AG04449 (cell line): Measurements from ENCODE around the gene IRAK3.
"Not testable (repeated sequence)": the region's sequence is repeated elsewhere in the genome, so short reads cannot be mapped to it uniquely, and the experiment has no call there.

Experiments used
- CTCF ChIA-PET: fragments of 350-600 bp; formaldehyde crosslinking; extraction: SDS; loops from one replicate; lab custom pipeline; 2021; ENCODE audit warnings: antibody characterized with exemption; lab: Yijun Ruan, JAX
- POLR2A ChIA-PET: fragments of 400-600, 350-600 bp; formaldehyde crosslinking; extraction: SDS; loops from one replicate; lab custom pipeline; 2020; ENCODE audit warnings: antibody characterized with exemption, inconsistent platforms; lab: Yijun Ruan, JAX
- DNase-seq: peaks from one replicate; pipeline ENCODE4 v3.0.0-alpha.2; 2010; ENCODE audit warnings: low read depth, low spot score
- H3K4me3 ChIP-seq: 2 replicates; pipeline ENCODE4 v1.5.1; 2011; ENCODE audit warnings: low read depth, mild to moderate bottlenecking, control low read depth, low read length
- TF ChIP-seq, protein P1 (sequence below): IDR thresholded peaks from one replicate; pipeline ENCODE4 v1.5.1; 2011; ENCODE audit warnings: mild to moderate bottlenecking, moderate library complexity, low read length, control low read depth, inconsistent platforms; ENCODE audit not compliant: insufficient read depth; ENCODE audit errors: missing control alignments

IRAK3 gene

DNA sequence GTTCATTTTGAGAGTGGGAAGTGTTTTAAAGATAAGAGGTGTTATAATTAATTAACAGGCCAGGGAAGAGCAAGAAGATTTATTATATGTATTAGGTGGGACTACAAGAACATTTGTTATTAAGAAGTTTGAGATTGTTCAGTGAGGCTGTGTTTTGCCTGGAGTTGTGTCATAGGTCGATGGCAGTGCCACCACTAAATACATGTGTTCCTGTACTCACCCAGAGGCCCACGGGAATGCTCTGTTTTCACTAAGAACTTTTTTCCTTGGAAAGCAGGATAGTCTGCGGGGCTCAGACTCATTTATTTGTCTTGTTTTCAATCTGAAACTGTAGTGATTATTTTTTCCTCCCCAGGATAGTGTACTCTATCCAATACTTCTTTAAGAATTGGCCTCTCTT is 10.1 kb downstream of the IRAK3 start:
- no peak overlapping the region for H3K4me3 ChIP-seq
- ChIA-PET CTCF (interaction anchor here (0.8 kb wide), 1 partner anchor 9 kb away, joined by 3 read pairs; no protein-coding TSS in a partner anchor), POLR2A (no interaction called here)
- no peak for DNase-seq
- TF ChIP-seq, protein P1, sequence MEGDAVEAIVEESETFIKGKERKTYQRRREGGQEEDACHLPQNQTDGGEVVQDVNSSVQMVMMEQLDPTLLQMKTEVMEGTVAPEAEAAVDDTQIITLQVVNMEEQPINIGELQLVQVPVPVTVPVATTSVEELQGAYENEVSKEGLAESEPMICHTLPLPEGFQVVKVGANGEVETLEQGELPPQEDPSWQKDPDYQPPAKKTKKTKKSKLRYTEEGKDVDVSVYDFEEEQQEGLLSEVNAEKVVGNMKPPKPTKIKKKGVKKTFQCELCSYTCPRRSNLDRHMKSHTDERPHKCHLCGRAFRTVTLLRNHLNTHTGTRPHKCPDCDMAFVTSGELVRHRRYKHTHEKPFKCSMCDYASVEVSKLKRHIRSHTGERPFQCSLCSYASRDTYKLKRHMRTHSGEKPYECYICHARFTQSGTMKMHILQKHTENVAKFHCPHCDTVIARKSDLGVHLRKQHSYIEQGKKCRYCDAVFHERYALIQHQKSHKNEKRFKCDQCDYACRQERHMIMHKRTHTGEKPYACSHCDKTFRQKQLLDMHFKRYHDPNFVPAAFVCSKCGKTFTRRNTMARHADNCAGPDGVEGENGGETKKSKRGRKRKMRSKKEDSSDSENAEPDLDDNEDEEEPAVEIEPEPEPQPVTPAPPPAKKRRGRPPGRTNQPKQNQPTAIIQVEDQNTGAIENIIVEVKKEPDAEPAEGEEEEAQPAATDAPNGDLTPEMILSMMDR: no peak

DNA sequence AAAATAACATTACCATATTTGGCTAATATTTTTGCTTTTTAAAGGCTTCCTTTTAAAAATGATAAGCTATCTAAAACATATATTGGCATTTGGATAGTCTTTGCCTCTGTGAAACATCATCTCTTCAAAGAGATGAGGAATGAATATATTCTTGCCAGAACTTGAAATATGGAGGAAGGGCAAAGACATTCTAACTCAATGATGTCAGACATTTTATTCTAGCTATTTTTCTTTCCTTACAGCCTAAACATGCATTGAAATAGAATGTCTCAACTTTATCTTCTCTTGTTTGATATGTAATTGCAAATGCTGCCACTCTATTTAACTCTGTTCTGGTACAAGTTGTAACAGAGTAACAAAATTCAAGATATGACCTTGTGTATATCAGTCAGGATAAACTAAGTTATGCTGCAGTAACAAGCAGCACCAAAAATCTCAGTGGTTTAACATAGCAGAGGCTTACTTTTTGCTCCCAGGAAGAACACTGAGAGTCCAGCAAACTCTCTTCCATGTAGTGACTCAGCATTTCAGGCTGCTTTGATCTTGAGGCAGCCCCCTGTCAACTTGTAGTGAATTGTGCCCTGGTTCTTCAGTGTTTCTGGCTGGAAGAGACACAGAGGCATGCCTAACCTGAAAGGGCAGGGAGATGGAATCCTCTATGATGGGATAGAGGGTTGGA is 11.0 kb downstream of the IRAK3 start:
- ChIA-PET CTCF (interaction anchor here (0.8 kb wide), 1 partner anchor 10 kb away, joined by 3 read pairs; no protein-coding TSS in a partner anchor), POLR2A (no interaction called here)
- DNase-seq: no peak
- TF ChIP-seq, protein P1: no peak
- H3K4me3 ChIP-seq: no peak overlapping the region

DNA sequence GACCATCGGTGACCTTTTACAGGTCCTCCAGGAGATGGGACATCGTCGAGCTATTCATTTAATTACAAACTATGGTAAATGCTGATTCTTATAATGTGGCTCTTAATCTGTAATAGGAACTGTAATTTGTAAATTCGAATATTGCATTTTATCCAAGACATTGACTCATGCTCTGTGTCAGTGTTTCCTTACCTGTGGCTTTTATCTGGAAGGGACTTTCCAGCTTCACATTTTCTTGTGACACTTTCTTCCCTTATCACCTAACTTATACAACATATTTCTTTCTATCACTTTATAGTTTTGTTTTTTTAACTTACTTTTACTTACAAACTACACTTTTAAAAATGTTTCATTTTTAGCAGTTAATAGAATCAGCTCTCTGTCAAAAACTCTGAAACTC is 14.8 kb downstream of the IRAK3 start:
- TF ChIP-seq, protein P1: no peak
- DNase-seq: no peak
- POLR2A ChIA-PET: no interaction called here
- CTCF ChIA-PET: no interaction called here
- H3K4me3 ChIP-seq: no peak overlapping the region

DNA sequence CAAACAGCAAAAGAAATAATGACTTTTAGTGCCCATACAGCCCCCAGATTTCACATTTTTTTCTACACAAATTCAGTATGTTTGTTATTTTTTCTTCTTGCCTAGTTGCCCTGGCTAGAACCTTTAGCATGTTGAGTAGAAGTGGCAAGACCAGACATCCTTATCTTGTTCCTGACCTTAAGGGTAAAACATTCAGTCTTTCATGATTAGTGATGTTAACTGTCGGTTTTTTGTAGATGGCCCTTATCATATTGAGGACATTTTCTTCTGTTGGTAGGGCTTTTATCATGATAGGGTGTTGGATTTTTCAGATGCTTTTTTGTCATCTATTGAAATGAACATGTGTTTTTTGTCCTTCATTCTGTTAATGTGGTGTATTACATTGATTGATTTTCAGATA is 17.1 kb downstream of the IRAK3 start:
- ChIA-PET CTCF (no interaction called here), POLR2A (no interaction called here)
- no peak overlapping the region for H3K4me3 ChIP-seq
- DNase-seq: no peak
- TF ChIP-seq, protein P1: no peak

DNA sequence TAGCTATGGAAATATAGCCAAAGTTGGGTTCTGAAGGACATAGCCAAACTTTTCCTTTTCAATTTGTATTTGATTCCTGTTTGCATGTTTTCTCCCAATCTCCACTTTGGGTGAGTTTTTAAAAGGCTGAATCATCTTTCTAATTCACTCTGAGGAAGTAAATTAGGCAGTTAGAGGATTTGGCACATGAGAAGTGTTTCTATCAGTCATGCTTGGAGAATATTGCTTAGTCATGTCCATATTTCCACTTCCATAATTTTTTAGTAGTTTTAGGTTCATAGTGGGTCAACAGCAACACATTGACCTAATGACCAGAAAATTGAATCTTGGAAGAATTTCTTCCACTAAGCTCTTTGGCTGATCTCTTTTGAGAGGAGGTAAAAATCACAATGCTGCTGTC is 21.8 kb downstream of the IRAK3 start:
- ChIA-PET POLR2A (interaction anchor here (0.6 kb wide), 1 partner anchor 491 kb away, joined by 3 read pairs; no protein-coding TSS in a partner anchor), CTCF (interaction anchor here (0.7 kb wide), 1 partner anchor 513 kb away, joined by 3 read pairs; no protein-coding TSS in a partner anchor)
- TF ChIP-seq, protein P1: no peak
- H3K4me3 ChIP-seq: no peak overlapping the region
- DNase-seq: no peak

DNA sequence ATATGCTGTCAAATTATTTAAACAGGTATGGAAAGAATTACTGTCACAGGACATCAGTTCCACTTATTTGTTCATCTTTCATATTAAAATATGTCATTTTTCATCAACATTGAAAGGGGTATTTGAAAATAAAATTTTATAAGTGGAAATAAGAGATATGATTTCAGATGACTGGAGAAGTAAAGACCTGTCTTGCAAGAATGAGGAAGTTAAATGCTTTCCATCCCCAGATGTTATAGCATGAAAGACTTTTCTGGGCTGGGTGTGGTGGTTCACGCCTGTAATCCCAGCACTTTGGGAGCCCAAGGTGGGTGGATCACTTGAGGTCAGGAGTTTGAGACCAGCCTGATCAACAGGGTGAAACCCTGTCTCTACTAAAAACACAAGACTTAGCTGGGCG is 22.6 kb downstream of the IRAK3 start:
- CTCF ChIA-PET, H3K4me3 ChIP-seq, DNase-seq: not testable (repeated sequence)
- POLR2A ChIA-PET: interaction anchor here (0.6 kb wide), 1 partner anchor 491 kb away, joined by 3 read pairs; no protein-coding TSS in a partner anchor

DNA sequence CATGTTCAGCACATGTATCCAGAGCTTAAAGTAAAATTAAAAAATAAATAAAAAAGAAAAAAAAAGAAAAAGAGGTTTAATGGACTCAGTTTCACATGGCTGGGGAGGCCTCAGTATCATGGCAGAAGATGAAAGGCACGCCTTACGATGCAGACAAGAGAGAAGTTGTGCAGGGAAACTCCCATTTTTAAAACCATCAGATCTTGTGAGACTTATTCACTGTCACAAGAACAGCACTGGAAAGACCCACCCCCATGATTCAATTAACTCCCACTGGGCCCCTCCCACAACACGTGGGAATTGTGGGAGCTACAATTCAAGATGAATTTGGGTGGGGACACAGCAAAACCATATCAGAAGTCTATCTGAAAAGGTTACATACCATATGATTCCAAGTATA is 24.0 kb downstream of the IRAK3 start:
- H3K4me3 ChIP-seq, DNase-seq, CTCF ChIA-PET, POLR2A ChIA-PET: not testable (repeated sequence)
